RWPE2 (cell line): ENCODE measurements around the gene FAT2.

Experiments
- ATAC-seq: fragments of 200-7000 bp; cut with Tn5 transposase; 3 replicates; pipeline ENCODE4 v1.9.1; 2021; ENCODE audit warnings: low read depth
- DNase-seq: peaks from one replicate; pipeline ENCODE4 v3.0.0-alpha.2; 2020; ENCODE audit warnings: low spot score
- H3K27ac ChIP-seq: fragments of 450-650 bp; 2 replicates; pipeline ENCODE4 v1.5.1; 2017; ENCODE audit warnings: mild to moderate bottlenecking; ENCODE audit not compliant: poor library complexity, severe bottlenecking
- H3K27me3 ChIP-seq: fragments of 250-450 bp; sonication (Bioruptor Pico); 2 replicates; pipeline ENCODE4 v1.5.1; 2021; ENCODE audit warnings: mild to moderate bottlenecking, moderate library complexity; ENCODE audit not compliant: insufficient read depth, poor library complexity, severe bottlenecking
- H3K36me3 ChIP-seq: fragments of 250-450 bp; sonication (Bioruptor Pico); 2 replicates; pipeline ENCODE4 v1.5.1; 2020; ENCODE audit warnings: low read depth, mild to moderate bottlenecking, moderate library complexity
- H3K4me1 ChIP-seq: fragments of 250-450 bp; sonication (Bioruptor Pico); 2 replicates; pipeline ENCODE4 v1.5.1; 2021; ENCODE audit warnings: mild to moderate bottlenecking, moderate library complexity; ENCODE audit not compliant: insufficient read depth, poor library complexity, severe bottlenecking
- H3K4me3 ChIP-seq: fragments of 250-450 bp; sonication (Bioruptor Pico); 2 replicates; pipeline ENCODE4 v1.5.1; 2021; ENCODE audit warnings: mild to moderate bottlenecking, moderate library complexity; ENCODE audit not compliant: severe bottlenecking
- H3K9me3 ChIP-seq: fragments of 250-450 bp; sonication (Bioruptor Pico); 2 replicates; pipeline ENCODE4 v1.5.1; 2021; ENCODE audit warnings: mild to moderate bottlenecking, moderate library complexity; ENCODE audit not compliant: severe bottlenecking
- TF ChIP-seq, protein P1 (sequence below): fragments of 450-650 bp; IDR thresholded peaks from one replicate; pipeline ENCODE4 v1.5.1; 2017; ENCODE audit warnings: mild to moderate bottlenecking, moderate library complexity; ENCODE audit not compliant: poor library complexity, severe bottlenecking

The FAT2 gene

DNA sequence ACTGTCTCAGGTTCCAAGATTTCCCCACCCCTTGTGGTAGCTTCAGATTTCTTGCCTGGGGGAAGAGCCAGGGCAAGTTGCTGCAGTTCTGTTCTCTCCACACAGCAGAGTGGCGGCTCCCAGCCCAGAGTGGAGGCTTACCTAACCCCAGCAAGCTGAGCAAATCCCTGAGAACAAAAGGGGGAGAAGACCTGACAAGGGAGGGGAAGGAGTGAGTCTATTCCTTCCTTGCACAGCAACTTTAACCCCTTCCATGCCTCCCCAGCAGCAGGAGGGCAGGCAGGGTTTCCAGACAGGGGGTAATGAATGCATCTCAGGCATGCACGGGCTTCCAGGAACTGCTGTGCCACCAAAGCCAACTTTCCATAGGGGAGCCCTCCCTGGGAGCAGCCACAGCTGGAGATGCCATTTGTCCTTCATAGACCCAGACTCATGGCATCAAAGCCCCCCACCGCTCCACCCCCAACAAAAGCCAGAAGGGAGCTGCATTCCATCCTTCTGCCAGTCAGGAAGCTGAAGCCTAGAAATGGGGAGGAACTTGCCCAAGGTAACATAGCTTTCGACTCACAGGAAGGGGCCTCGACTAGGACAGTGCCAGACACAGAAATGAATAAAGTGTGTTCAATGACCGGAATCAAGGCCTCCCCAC is 28.8 kb upstream of the FAT2 start:
- TF ChIP-seq, protein P1, sequence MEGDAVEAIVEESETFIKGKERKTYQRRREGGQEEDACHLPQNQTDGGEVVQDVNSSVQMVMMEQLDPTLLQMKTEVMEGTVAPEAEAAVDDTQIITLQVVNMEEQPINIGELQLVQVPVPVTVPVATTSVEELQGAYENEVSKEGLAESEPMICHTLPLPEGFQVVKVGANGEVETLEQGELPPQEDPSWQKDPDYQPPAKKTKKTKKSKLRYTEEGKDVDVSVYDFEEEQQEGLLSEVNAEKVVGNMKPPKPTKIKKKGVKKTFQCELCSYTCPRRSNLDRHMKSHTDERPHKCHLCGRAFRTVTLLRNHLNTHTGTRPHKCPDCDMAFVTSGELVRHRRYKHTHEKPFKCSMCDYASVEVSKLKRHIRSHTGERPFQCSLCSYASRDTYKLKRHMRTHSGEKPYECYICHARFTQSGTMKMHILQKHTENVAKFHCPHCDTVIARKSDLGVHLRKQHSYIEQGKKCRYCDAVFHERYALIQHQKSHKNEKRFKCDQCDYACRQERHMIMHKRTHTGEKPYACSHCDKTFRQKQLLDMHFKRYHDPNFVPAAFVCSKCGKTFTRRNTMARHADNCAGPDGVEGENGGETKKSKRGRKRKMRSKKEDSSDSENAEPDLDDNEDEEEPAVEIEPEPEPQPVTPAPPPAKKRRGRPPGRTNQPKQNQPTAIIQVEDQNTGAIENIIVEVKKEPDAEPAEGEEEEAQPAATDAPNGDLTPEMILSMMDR, result no peak
- no peaks in the 10 kb centered on the region for H3K9me3 ChIP-seq
- peak overlapping the region; percentile 92 for H3K27ac ChIP-seq
- DNase-seq (peak; percentile 98), ATAC-seq (peak; percentile 79)
- peaks cover 63% of the 10 kb centered on the region for H3K4me1 ChIP-seq
- H3K4me3 ChIP-seq, result no peak overlapping the region
- no peaks in the 10 kb centered on the region for H3K36me3 ChIP-seq
- no peaks in the 10 kb centered on the region for H3K27me3 ChIP-seq

DNA sequence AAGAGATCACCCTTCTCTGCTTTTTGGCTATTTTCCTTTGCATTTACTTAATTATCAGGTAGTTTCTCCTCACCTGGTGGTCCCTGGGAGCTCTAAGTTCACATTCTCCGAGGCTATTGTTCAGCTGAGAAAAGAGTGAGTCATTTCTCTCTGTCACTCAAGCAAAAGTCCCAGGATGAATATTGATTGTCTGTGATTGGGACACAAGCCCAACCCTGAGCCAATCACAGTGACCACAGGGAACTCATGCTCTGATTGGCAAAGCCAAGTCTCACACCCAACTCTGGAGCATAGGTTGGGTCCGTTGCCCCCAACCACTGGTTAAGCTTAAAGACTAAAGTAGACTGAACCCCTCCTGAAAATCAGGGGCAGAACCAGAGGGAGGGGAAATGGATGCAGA is 27.8 kb upstream of the FAT2 start:
- no peaks in the 10 kb centered on the region for H3K27me3 ChIP-seq
- ATAC-seq (no peak), DNase-seq (no peak)
- peak overlapping the region; percentile 92 for H3K27ac ChIP-seq
- H3K4me1 ChIP-seq, result peaks cover 73% of the 10 kb centered on the region
- TF ChIP-seq, protein P1, result no peak
- H3K9me3 ChIP-seq, result no peaks in the 10 kb centered on the region
- H3K36me3 ChIP-seq, result no peaks in the 10 kb centered on the region
- no peak overlapping the region for H3K4me3 ChIP-seq

DNA sequence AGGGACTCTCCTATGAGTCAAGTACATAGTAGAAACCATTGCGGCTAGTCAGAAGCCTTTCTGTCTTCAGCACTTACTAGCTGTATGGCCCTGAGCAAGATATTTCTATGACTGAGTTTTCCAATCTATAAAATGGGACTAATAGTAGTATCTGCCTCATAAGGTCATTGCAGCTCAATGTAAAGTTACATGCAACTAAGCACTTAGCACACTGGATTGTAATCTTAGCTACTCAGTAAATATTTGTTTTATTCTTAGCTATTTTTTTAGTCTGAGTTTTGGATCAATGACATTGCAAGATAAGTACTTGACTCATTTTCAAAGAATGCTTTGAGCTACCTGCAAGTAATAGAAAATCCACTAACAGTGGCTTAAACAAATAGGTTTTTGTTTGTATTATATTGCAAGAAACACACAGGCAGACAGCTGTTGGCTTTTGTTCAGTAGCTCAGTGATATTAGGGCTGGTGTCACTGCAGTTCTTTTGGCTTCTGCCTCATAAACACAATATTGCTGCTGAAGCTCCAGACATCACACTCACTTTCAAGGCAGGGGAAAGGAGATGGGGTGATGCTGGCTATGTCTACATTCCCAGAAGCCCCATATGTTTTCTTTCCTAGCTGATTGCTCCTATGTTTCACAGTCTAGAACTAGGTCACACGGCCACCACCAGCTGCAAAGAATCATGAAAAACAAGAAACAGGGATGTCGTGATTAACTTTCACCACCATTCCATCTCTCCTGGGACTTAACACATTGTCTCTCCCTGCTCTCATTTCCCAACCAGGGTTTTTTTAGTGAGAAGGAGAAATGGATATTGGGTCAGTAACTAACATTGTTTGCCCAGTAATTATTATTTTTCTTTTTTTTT is 26.9 kb upstream of the FAT2 start:
- ATAC-seq (peak; percentile 0; the same call in 2 of the 3 replicates), DNase-seq (no peak)
- H3K4me3 ChIP-seq, result no peak overlapping the region
- TF ChIP-seq, protein P1, result peak; percentile 13
- H3K4me1 ChIP-seq, result peaks cover 81% of the 10 kb centered on the region
- no peaks in the 10 kb centered on the region for H3K27me3 ChIP-seq
- H3K27ac ChIP-seq, result peak overlapping the region; percentile 92
- H3K36me3 ChIP-seq, result no peaks in the 10 kb centered on the region
- no peaks in the 10 kb centered on the region for H3K9me3 ChIP-seq

GRCh38 chr5:151617383-151617840 is 26.3 kb upstream of the FAT2 start:
- no peaks in the 10 kb centered on the region for H3K9me3 ChIP-seq
- TF ChIP-seq, protein P1, result no peak
- no peak overlapping the region for H3K4me3 ChIP-seq
- H3K4me1 ChIP-seq, result peaks cover 83% of the 10 kb centered on the region
- no peaks in the 10 kb centered on the region for H3K36me3 ChIP-seq
- no peaks in the 10 kb centered on the region for H3K27me3 ChIP-seq
- ATAC-seq (no peak), DNase-seq (no peak)
- H3K27ac ChIP-seq, result peak overlapping the region; percentile 92
